Astrocyte (in vitro differentiated cells and primary cell): ENCODE results near the gene MRPL47. TPM values are rescaled to one million over a fixed set of nuclear protein-coding genes. Genes with fewer than 3 reads are reported as not detected.

Experiments
- DNase-seq: peaks from one replicate; pipeline ENCODE4 v3.0.0-alpha.2; 2010; ENCODE audit warnings: low read depth
- FAIRE-seq: peaks from 2 replicates; lab custom pipeline; 2011; peaks lifted over from hg19 to GRCh38; lab: Jason Lieb, UNC
- H2AFZ ChIP-seq: 2 replicates; pipeline ENCODE4 v1.6.0; 2012; ENCODE audit warnings: low read depth, low read length, inconsistent platforms
- H3K27ac ChIP-seq: 2 replicates; pipeline ENCODE4 v1.5.1; 2011; ENCODE audit warnings: low read depth, low read length, inconsistent platforms
- H3K27me3 ChIP-seq: 2 replicates; pipeline ENCODE4 v1.6.0; 2011; ENCODE audit warnings: low read length, inconsistent platforms; ENCODE audit not compliant: insufficient read depth
- H3K36me3 ChIP-seq: 2 replicates; pipeline ENCODE4 v1.5.1; 2011; ENCODE audit warnings: low read length, inconsistent platforms; ENCODE audit not compliant: insufficient read depth
- H3K4me1 ChIP-seq: 2 replicates; pipeline ENCODE4 v1.5.1; 2011; ENCODE audit warnings: low read length, inconsistent platforms; ENCODE audit not compliant: insufficient read depth
- H3K4me2 ChIP-seq: 2 replicates; pipeline ENCODE4 v1.6.0; 2012; ENCODE audit warnings: low read length, inconsistent platforms
- H3K4me3 ChIP-seq: 2 replicates; pipeline ENCODE4 v1.5.1; 2011; ENCODE audit warnings: low read depth, mild to moderate bottlenecking, low read length, inconsistent platforms; ENCODE audit not compliant: insufficient read depth
- H3K79me2 ChIP-seq: 2 replicates; pipeline ENCODE4 v1.6.0; 2012; ENCODE audit warnings: mild to moderate bottlenecking, low read length, inconsistent platforms; ENCODE audit not compliant: insufficient read depth
- H3K9ac ChIP-seq: 2 replicates; pipeline ENCODE4 v1.6.0; 2012; ENCODE audit warnings: mild to moderate bottlenecking, low read length, inconsistent platforms
- H3K9me3 ChIP-seq: 2 replicates; pipeline ENCODE4 v1.5.1; 2012; ENCODE audit warnings: low read depth, mild to moderate bottlenecking, low read length, inconsistent platforms; ENCODE audit not compliant: insufficient read depth
- H4K20me1 ChIP-seq: 2 replicates; pipeline ENCODE4 v1.6.0; 2012; ENCODE audit warnings: low read length, inconsistent platforms; ENCODE audit not compliant: insufficient read depth
- H3K27ac Mint-ChIP-seq: one replicate; pipeline ENCODE4 v1.8.0; 2021; ENCODE audit warnings: mild to moderate bottlenecking, mixed read lengths; ENCODE audit not compliant: unreplicated experiment
- H3K27me3 Mint-ChIP-seq: one replicate; pipeline ENCODE4 v1.8.0; 2021; ENCODE audit warnings: low read depth, mixed read lengths; ENCODE audit not compliant: unreplicated experiment
- H3K36me3 Mint-ChIP-seq: one replicate; pipeline ENCODE4 v1.8.0; 2021; ENCODE audit warnings: low read depth, mixed read lengths; ENCODE audit not compliant: unreplicated experiment
- H3K4me1 Mint-ChIP-seq: one replicate; pipeline ENCODE4 v1.8.0; 2021; ENCODE audit warnings: low read depth, mixed read lengths; ENCODE audit not compliant: unreplicated experiment
- H3K4me3 Mint-ChIP-seq: one replicate; pipeline ENCODE4 v1.8.0; 2021; ENCODE audit warnings: mild to moderate bottlenecking, moderate library complexity, mixed read lengths; ENCODE audit not compliant: unreplicated experiment
- H3K9me3 Mint-ChIP-seq: one replicate; pipeline ENCODE4 v1.8.0; 2021; ENCODE audit warnings: mild to moderate bottlenecking, mixed read lengths; ENCODE audit not compliant: unreplicated experiment
- CTCF ChIP-seq: IDR thresholded peaks from 2 replicates; pipeline ENCODE4 v1.5.1; 2011; ENCODE audit warnings: low read depth, mild to moderate bottlenecking, inconsistent platforms, low read length, moderate library complexity; ENCODE audit not compliant: insufficient read depth
- EZH2 ChIP-seq: IDR thresholded peaks from 2 replicates; pipeline ENCODE4 v1.6.1; 2012; ENCODE audit warnings: mild to moderate bottlenecking, low read length, inconsistent platforms; ENCODE audit not compliant: insufficient read depth
- total RNA-seq: library from RNA; stranded (reverse); gene quantifications from 2 replicates; pipeline ENCODE4 v1.2.1, GENCODE V29; 2021

Gene MRPL47
- total RNA-seq, 1 donor from 2014 or later, result 45.9 TPM

GRCh38 chr3:179589143-179589542 lies 15.3 kb downstream of the MRPL47 start:
- Histone ChIP-seq H3K4me3 (no peak overlapping the region), H3K4me2 (no peak overlapping the region), H3K36me3 (peaks cover 65% of the 10 kb centered on the region), H2AFZ (no peak overlapping the region), H3K79me2 (no peaks in the 10 kb centered on the region), H3K27me3 (no peaks in the 10 kb centered on the region), H3K9ac (no peak overlapping the region), H4K20me1 (no peaks in the 10 kb centered on the region), H3K27ac (no peak overlapping the region), H3K4me1 (no peaks in the 10 kb centered on the region), H3K9me3 (no peaks in the 10 kb centered on the region)
- no peaks in the 10 kb centered on the region for H3K4me1 Mint-ChIP-seq
- peak; percentile 18 for DNase-seq
- no peaks in the 10 kb centered on the region for H3K27me3 Mint-ChIP-seq
- no peak overlapping the region for H3K27ac Mint-ChIP-seq
- no peaks in the 10 kb centered on the region for H3K9me3 Mint-ChIP-seq
- no peak for TF ChIP-seq EZH2
- no peak for TF ChIP-seq CTCF
- H3K4me3 Mint-ChIP-seq, result no peak overlapping the region
- FAIRE-seq, result no peak
- peaks cover 2% of the 10 kb centered on the region for H3K36me3 Mint-ChIP-seq

- H3K9ac ChIP-seq, result no peak overlapping the region
- TF ChIP-seq EZH2 (no peak), CTCF (no peak)
- Mint-ChIP-seq H3K36me3 (peaks cover 3% of the 10 kb centered on the region), H3K4me3 (no peak overlapping the region), H3K27me3 (no peaks in the 10 kb centered on the region), H3K9me3 (no peaks in the 10 kb centered on the region), H3K4me1 (no peaks in the 10 kb centered on the region), H3K27ac (no peak overlapping the region)
- FAIRE-seq (peak; percentile 13), DNase-seq (no peak)
- no peak overlapping the region for H2AFZ ChIP-seq
- peaks cover 40% of the 10 kb centered on the region for H3K36me3 ChIP-seq
- H3K9me3 ChIP-seq, result no peaks in the 10 kb centered on the region
- H4K20me1 ChIP-seq, result no peaks in the 10 kb centered on the region
- no peak overlapping the region for H3K27ac ChIP-seq
- H3K27me3 ChIP-seq, result no peaks in the 10 kb centered on the region
- no peaks in the 10 kb centered on the region for H3K4me1 ChIP-seq
- no peaks in the 10 kb centered on the region for H3K79me2 ChIP-seq
- H3K4me2 ChIP-seq, result no peak overlapping the region
- no peak overlapping the region for H3K4me3 ChIP-seq
Measured at GRCh38 chr3:179580992-179581391, 23.4 kb downstream of the MRPL47 start.

- FAIRE-seq, result no peak
- H3K27me3 Mint-ChIP-seq, result no peaks in the 10 kb centered on the region
- Histone ChIP-seq H2AFZ (no peak overlapping the region), H3K9me3 (no peaks in the 10 kb centered on the region), H3K4me2 (no peak overlapping the region), H3K4me1 (peaks cover 6% of the 10 kb centered on the region), H3K4me3 (no peak overlapping the region), H3K36me3 (peaks cover 8% of the 10 kb centered on the region), H3K27ac (no peak overlapping the region), H3K9ac (no peak overlapping the region), H3K27me3 (no peaks in the 10 kb centered on the region), H3K79me2 (peaks cover 58% of the 10 kb centered on the region), H4K20me1 (peaks cover 35% of the 10 kb centered on the region)
- TF ChIP-seq CTCF (no peak), EZH2 (no peak)
- DNase-seq, result no peak
- no peak overlapping the region for H3K4me3 Mint-ChIP-seq
- H3K9me3 Mint-ChIP-seq, result no peaks in the 10 kb centered on the region
- no peak overlapping the region for H3K27ac Mint-ChIP-seq
- H3K36me3 Mint-ChIP-seq, result peaks cover 1% of the 10 kb centered on the region
- peaks cover 11% of the 10 kb centered on the region for H3K4me1 Mint-ChIP-seq
Measured at GRCh38 chr3:179565496-179565895, 38.9 kb downstream of the MRPL47 start.
